Pancreas (tissue), 10 donors: ENCODE measurements around the gene STK39. TPM values are rescaled to one million over a fixed set of nuclear protein-coding genes. Genes with fewer than 3 reads are reported as not detected.
A peak's percentile ranks its signal among the peaks of the same experiment; 100 is the strongest.

ENCODE experiments used
- ATAC-seq, 4 donors: fragments of 200-7000 bp; cut with Tn5 transposase; one replicate each; pipeline versions ENCODE4 v1.8.0 to v1.9.1; 2020; ENCODE audit warnings: mild to moderate bottlenecking in 4 of 4, moderate library complexity in 4 of 4
- DNase-seq, 6 donors: peaks; one replicate each; pipeline ENCODE4 v3.0.0-alpha.2; 2020
- FAIRE-seq: peaks from 2 replicates; lab custom pipeline; 2012; peaks lifted over from hg19 to GRCh38; lab: Jason Lieb, UNC
- H3K27ac ChIP-seq, 4 donors: fragments of 200-600 bp; sonication (generic); 1 replicate in 3 of 4; 2 replicates in 1 of 4; pipeline versions ENCODE4 v1.5.0 to v1.8.0; 2020
- H3K27me3 ChIP-seq, 4 donors: fragments of 200-600 bp; one replicate each; pipeline ENCODE4 v1.8.0; 2021
- H3K36me3 ChIP-seq, 3 donors: fragments of 200-600 bp; sonication (generic) in 1 of 3; one replicate each; pipeline versions ENCODE4 v1.5.0 to v1.8.0; 2020 to 2021
- H3K4me1 ChIP-seq, 3 donors: fragments of 200-600 bp; one replicate each; pipeline ENCODE4 v1.8.0; 2021
- H3K4me3 ChIP-seq, 4 donors: fragments of 200-600 bp; sonication (generic) in 2 of 4; one replicate each; pipeline versions ENCODE4 v1.5.0 to v1.8.0; 2020 to 2021
- H3K9me3 ChIP-seq, 4 donors: fragments of 200-600 bp; one replicate each; pipeline ENCODE4 v1.8.0; 2021
- CTCF ChIP-seq, 4 donors: fragments of 200-600 bp; sonication (generic) in 3 of 4; IDR thresholded peaks; one replicate each; pipeline versions ENCODE4 v1.5.0 to v1.8.0; 2021; ENCODE audit warnings: antibody characterized with exemption in 4 of 4
- WGBS, 2 donors: extraction: QIAGEN DNeasy Blood & Tissue Kit; methylation state at CpG; one replicate each; pipeline ENCODE4 v1.1.7; 2013; 5-methylcytosine and 5-hydroxymethylcytosine counted together
- intact Hi-C, 3 donors: fragments of 100-400 bp; cut with DNase I; formaldehyde crosslinking; loops; one replicate each; pipeline versions ENCODE4 v1.11.1 to v1.14.2; 2022
- polyA plus RNA-seq, 2 donors: library from polyadenylated mRNA; stranded (reverse); fragments of 200-250 nt; gene quantifications; one replicate each; pipeline ENCODE4 v1.2.3, GENCODE V29; 2013
- total RNA-seq, 6 donors: library from RNA; stranded (reverse); fragmentation: NEBNext Ultra II Directional in 4 of 6; extraction: Animal tissue kit (Norgen Biotek cat#: 25700) in 4 of 6; gene quantifications; one replicate each; pipeline versions ENCODE4 v1.2.1 to v1.2.4, GENCODE V29; 2021 to 2023
- donor health status: healthy with polysubstance abuse.
- donor health status: DM: no; HTN: no; CAD: no; lungs with moderate emphysema.
- donor health status: DM: no; HTN: no; CAD: no.
- donor health status: control.
- donor health status: control.
- donor health status: Bipolar disorder and iron deficiency.
- donor health status: DM: yes; HTN: yes; CAD: no.
- donor health status: DM: no; HTN: no; CAD: no.
- donor health status: DM: no; HTN: no; CAD: no.
- donor health status: DM: yes; HTN: yes; CAD: no.

Gene STK39
- total and polyA plus RNA-seq, 8 donors, result 9.5 to 23.1 (median 15.5) TPM

- ATAC-seq (no peak), FAIRE-seq (no peak), DNase-seq (no peak)
- Histone ChIP-seq H3K27ac (peak overlapping the region in 1 of 4 donors; percentile 2), H3K36me3 (no peaks in the 10 kb centered on the region), H3K4me1 (peaks cover 19 to 52% (median 23%) of the 10 kb centered on the region in 3 donors), H3K27me3 (no peaks in the 10 kb centered on the region), H3K4me3 (no peak overlapping the region), H3K9me3 (no peaks in the 10 kb centered on the region)
- TF ChIP-seq CTCF (IDR thresholded peaks at IDR 0.05), result no peak
- WGBS, 2 donors, result 61 to 65% methylated on average over 4 of the region's 4 CpGs
- intact Hi-C loops, result no loop called here
Observed at GRCh38 chr2:168184681-168185513, 62.5 kb downstream of the STK39 start.

GRCh38 chr2:168183308-168183997 is 63.9 kb downstream of the STK39 start:
- no peak for TF ChIP-seq CTCF (IDR thresholded peaks at IDR 0.05)
- ATAC-seq (peak; percentile 86 to 94 (median 90)), DNase-seq (peak in 4 of 6 donors; percentile 59 to 73 (median 70)), FAIRE-seq (no peak)
- peak overlapping the region in 3 of 4 donors; percentile 4 to 61 (median 59) for H3K27ac ChIP-seq
- H3K9me3 ChIP-seq, result no peaks in the 10 kb centered on the region
- peaks cover 19 to 47% (median 23%) of the 10 kb centered on the region in 3 donors for H3K4me1 ChIP-seq
- intact Hi-C loops, result no loop called here
- no peak overlapping the region for H3K4me3 ChIP-seq
- WGBS, 2 donors, result 19 to 24% methylated on average over 4 of the region's 4 CpGs
- no peaks in the 10 kb centered on the region for H3K27me3 ChIP-seq
- no peaks in the 10 kb centered on the region for H3K36me3 ChIP-seq

- no peaks in the 10 kb centered on the region for H3K27me3 ChIP-seq
- no peaks in the 10 kb centered on the region for H3K9me3 ChIP-seq
- H3K27ac ChIP-seq, result peak overlapping the region in 2 of 4 donors; percentile 59 to 61
- peak in 1 of 4 donors; percentile 13 for ATAC-seq
- 80 to 85% methylated on average over 5 of the region's 5 CpGs for WGBS, 2 donors
- no peak for FAIRE-seq
- intact Hi-C loops, result no loop called here
- H3K4me3 ChIP-seq, result no peak overlapping the region
- H3K36me3 ChIP-seq, result no peaks in the 10 kb centered on the region
- TF ChIP-seq CTCF (IDR thresholded peaks at IDR 0.05), result no peak
- peaks cover 19 to 47% (median 23%) of the 10 kb centered on the region in 3 donors for H3K4me1 ChIP-seq
- DNase-seq, result no peak
Observed at GRCh38 chr2:168182550-168183249, 64.7 kb downstream of the STK39 start.

- Histone ChIP-seq H3K36me3 (no peaks in the 10 kb centered on the region), H3K27ac (no peak overlapping the region), H3K4me3 (no peak overlapping the region), H3K27me3 (no peaks in the 10 kb centered on the region), H3K9me3 (no peaks in the 10 kb centered on the region), H3K4me1 (peaks cover 19 to 47% (median 23%) of the 10 kb centered on the region in 3 donors)
- TF ChIP-seq CTCF (IDR thresholded peaks at IDR 0.05), result no peak
- FAIRE-seq (no peak), ATAC-seq (no peak), DNase-seq (no peak)
- intact Hi-C loops, result no loop called here
- 58 to 59% methylated on average over 4 of the region's 4 CpGs for WGBS, 2 donors
Observed at GRCh38 chr2:168181825-168182224, 65.6 kb downstream of the STK39 start.
